CD14-positive monocyte (primary cell): ENCODE measurements around the gene CABP2. TPM values are rescaled to one million over a fixed set of nuclear protein-coding genes. Genes with fewer than 3 reads are reported as not detected.

Experiments used
- DNase-seq, 3 donors: peaks; one replicate each; pipeline ENCODE4 v3.0.0-alpha.2; 2011 to 2022
- H2AFZ ChIP-seq: 2 replicates; pipeline ENCODE4 v1.6.0; 2012; ENCODE audit warnings: mild to moderate bottlenecking, low read depth, low read length, inconsistent platforms; ENCODE audit not compliant: insufficient read depth, poor library complexity, severe bottlenecking
- H3K27ac ChIP-seq, 2 donors: 1 replicate in 1 of 2; 2 replicates in 1 of 2; pipeline ENCODE4 v1.5.1; 2012 to 2013; ENCODE audit warnings: low read length in 2 of 2, control low read depth in 1 of 2, inconsistent platforms in 1 of 2, low read depth in 1 of 2, mild to moderate bottlenecking in 1 of 2
- H3K27me3 ChIP-seq, 2 donors: one replicate each; pipeline versions ENCODE4 v1.6.0 to v1.6.1; 2011 to 2013; ENCODE audit warnings: low read length in 2 of 2; ENCODE audit not compliant: control insufficient read depth in 2 of 2, insufficient read depth in 2 of 2
- H3K36me3 ChIP-seq, 2 donors: replicated peaks in 1 of 2; 1 replicate in 1 of 2; 2 replicates in 1 of 2; pipeline versions ENCODE4 v1.5.1 to v1.6.1; 2012 to 2013; ENCODE audit warnings: low read length in 2 of 2, control low read depth in 1 of 2, inconsistent platforms in 1 of 2, mild to moderate bottlenecking in 1 of 2; ENCODE audit not compliant: insufficient read depth in 2 of 2, control insufficient read depth in 1 of 2
- H3K4me1 ChIP-seq, 2 donors: 1 replicate in 1 of 2; 2 replicates in 1 of 2; pipeline versions ENCODE4 v1.5.1 to v1.6.1; 2012 to 2013; ENCODE audit warnings: low read length in 2 of 2, control low read depth in 1 of 2, inconsistent platforms in 1 of 2, mild to moderate bottlenecking in 1 of 2, moderate library complexity in 1 of 2; ENCODE audit not compliant: insufficient read depth in 2 of 2, control insufficient read depth in 1 of 2
- H3K4me2 ChIP-seq: replicated peaks from 2 replicates; pipeline ENCODE3; 2012; ENCODE audit warnings: low read length, moderate library complexity, mild to moderate bottlenecking; ENCODE audit not compliant: poor library complexity, severe bottlenecking; ENCODE audit errors: extremely low read depth
- H3K4me3 ChIP-seq, 3 experiments: fragments of 200-600 bp in 1 of 3; sonication (generic) in 1 of 3; replicated peaks in 1 of 3; 1 replicate in 2 of 3; 2 replicates in 1 of 3; pipeline ENCODE4 v1.5.1; 2011 to 2013; ENCODE audit warnings: low read length in 3 of 3, mild to moderate bottlenecking in 3 of 3, control low read depth in 2 of 3, low read depth in 2 of 3, inconsistent platforms in 1 of 3, moderate library complexity in 1 of 3
- H3K79me2 ChIP-seq: 2 replicates; pipeline ENCODE4 v1.6.0; 2012; ENCODE audit warnings: mild to moderate bottlenecking, control low read depth, inconsistent platforms, low read length, moderate library complexity; ENCODE audit not compliant: insufficient read depth
- H3K9ac ChIP-seq: 2 replicates; pipeline ENCODE4 v1.6.0; 2017; ENCODE audit warnings: low read length, mild to moderate bottlenecking; ENCODE audit not compliant: insufficient read depth, poor library complexity, severe bottlenecking
- H3K9me3 ChIP-seq, 2 donors: replicated peaks in 1 of 2; 1 replicate in 1 of 2; 2 replicates in 1 of 2; pipeline versions ENCODE4 v1.5.1 to v1.6.1; 2012 to 2013; ENCODE audit warnings: low read length in 2 of 2, control low read depth in 1 of 2; ENCODE audit not compliant: control insufficient read depth in 1 of 2, insufficient read depth in 1 of 2
- H4K20me1 ChIP-seq: 2 replicates; pipeline ENCODE4 v1.6.0; 2012; ENCODE audit warnings: mild to moderate bottlenecking, low read length, control low read depth, moderate library complexity; ENCODE audit not compliant: insufficient read depth
- H3K27ac Mint-ChIP-seq, 7 donors: one replicate each; pipeline ENCODE4 v1.8.0; 2020; ENCODE audit warnings: mild to moderate bottlenecking in 7 of 7, mixed read lengths in 7 of 7, moderate library complexity in 6 of 7, inconsistent platforms in 2 of 7
- H3K27me3 Mint-ChIP-seq, 3 donors: one replicate each; pipeline ENCODE4 v1.8.0; 2021 to 2022; ENCODE audit warnings: low read depth in 3 of 3, mild to moderate bottlenecking in 3 of 3, mixed read lengths in 3 of 3, moderate library complexity in 3 of 3, inconsistent platforms in 1 of 3
- H3K36me3 Mint-ChIP-seq, 2 donors: one replicate each; pipeline ENCODE4 v1.8.0; 2020; ENCODE audit warnings: mixed read lengths in 2 of 2, inconsistent platforms in 1 of 2, mild to moderate bottlenecking in 1 of 2
- H3K4me1 Mint-ChIP-seq: one replicate; pipeline ENCODE4 v1.8.0; 2020; ENCODE audit warnings: mild to moderate bottlenecking, mixed read lengths
- H3K4me3 Mint-ChIP-seq, 2 donors: one replicate each; pipeline ENCODE4 v1.8.0; 2020; ENCODE audit warnings: mild to moderate bottlenecking in 2 of 2, mixed read lengths in 2 of 2, moderate library complexity in 1 of 2
- H3K9me3 Mint-ChIP-seq, 7 donors: one replicate each; pipeline ENCODE4 v1.8.0; 2020 to 2022; ENCODE audit warnings: mixed read lengths in 7 of 7, mild to moderate bottlenecking in 6 of 7, moderate library complexity in 6 of 7, inconsistent platforms in 2 of 7
- CTCF ChIP-seq: fragments of 200-600 bp; IDR thresholded peaks from one replicate; pipeline ENCODE4 v1.8.0; 2022; ENCODE audit warnings: antibody characterized with exemption, mild to moderate bottlenecking
- WGBS: methylation state at CpG from one replicate; pipeline ENCODE4 v1.1.5; 2013; ENCODE audit warnings: missing lambda C conversion rate; ENCODE audit not compliant: insufficient coverage; 5-methylcytosine and 5-hydroxymethylcytosine counted together
- intact Hi-C, 2 donors: fragments of 100-400 bp; cut with micrococcal nuclease; formaldehyde crosslinking; loops; one replicate each; pipeline versions ENCODE4 v1.15.0 to v1.15.1; 2023
- polyA plus RNA-seq, 3 donors: library from polyadenylated mRNA; depleted of rRNA in 1 of 3; unstranded in 2 of 3; stranded (reverse) in 1 of 3; fragments of 300-500 nt in 2 of 3; fragments of >200 nt in 1 of 3; fragmentation: Illumina TruSeq in 2 of 3; gene quantifications; 1 replicate in 2 of 3; 2 replicates in 1 of 3; pipeline ENCODE4 v1.2.3, GENCODE V29; 2012 to 2021

CABP2 gene
- polyA plus RNA-seq, 3 donors: not detected

DNA sequence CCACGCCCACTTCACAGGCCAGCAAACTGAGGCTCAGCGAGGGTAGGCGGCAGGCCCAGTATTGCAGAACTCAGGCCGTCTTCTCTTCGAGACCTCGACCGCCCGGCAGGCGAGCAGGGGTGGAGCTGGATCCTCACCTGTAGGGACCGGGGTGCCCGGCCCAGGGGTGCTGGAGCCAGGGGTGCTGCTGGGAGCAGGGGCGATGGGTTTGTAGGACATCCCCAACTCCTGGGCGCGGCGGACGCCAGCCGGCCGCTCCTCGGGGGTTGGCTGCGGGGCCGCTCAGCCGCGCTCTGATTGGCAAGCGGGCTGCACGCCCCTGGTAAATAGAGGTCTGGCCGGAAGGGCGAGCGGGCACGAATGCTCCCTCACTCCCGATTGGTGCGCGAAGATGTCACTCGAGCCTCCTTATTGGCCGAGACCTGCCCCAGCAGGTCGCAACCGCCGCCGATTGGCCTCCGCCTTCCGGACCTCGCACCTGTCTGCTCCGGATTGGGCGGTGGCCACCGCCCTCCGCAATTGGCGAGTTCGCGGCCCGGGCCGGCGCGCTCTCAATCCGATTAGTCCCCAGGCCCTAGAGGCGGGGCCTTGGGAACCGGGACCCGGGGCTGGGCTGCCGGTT, 15.3 kb downstream of the CABP2 start, which contains the start of gene CDK2AP2:
TSS of gene CDK2AP2 (minus strand) at position 299 of the 622 bp plus-strand sequence. CDS start at position 219, 80 bp downstream.
- peaks cover 30% of the 10 kb centered on the region for H3K4me1 Mint-ChIP-seq
- peak; percentile 99 for DNase-seq
- H3K9me3 Mint-ChIP-seq: peaks cover 0 to 1% (median 0%) of the 10 kb centered on the region in 7 donors
- Histone ChIP-seq H3K36me3 (peaks cover 2 to 4% of the 10 kb centered on the region in 2 donors), H4K20me1 (peaks cover 32% of the 10 kb centered on the region), H3K9me3 (no peaks in the 10 kb centered on the region), H3K4me1 (peaks cover 46 to 53% of the 10 kb centered on the region in 2 donors), H3K9ac (peak within 1 kb of the TSS; percentile 95), H2AFZ (peak within 1 kb of the TSS; percentile 86), H3K27ac (peak within 1 kb of the TSS; percentile 82 to 93), H3K27me3 (peaks cover 0 to 13% of the 10 kb centered on the region in 2 donors), H3K4me2 (peak within 1 kb of the TSS; percentile 97), H3K79me2 (peaks cover 34% of the 10 kb centered on the region), H3K4me3 (peak within 1 kb of the TSS; percentile 49 to 83 (median 69))
- H3K27ac Mint-ChIP-seq: peak within 1 kb of the TSS; percentile 88 to 98 (median 95)
- H3K27me3 Mint-ChIP-seq: peaks cover 5 to 17% (median 11%) of the 10 kb centered on the region in 3 donors
- no peak for TF ChIP-seq CTCF
- intact Hi-C loops: loop anchor here (2.0 to 10.0 kb wide), 4 partner anchors 81 to 233 kb away; partner anchors contain the start of genes POLD4 (in 1 of the 2) and RPS6KB2 (in 1 of the 2)
- H3K4me3 Mint-ChIP-seq: peak within 1 kb of the TSS; percentile 78 to 87
- WGBS: 0% methylated on average over 56 of the region's 57 CpGs
- H3K36me3 Mint-ChIP-seq: peaks cover 8 to 20% of the 10 kb centered on the region in 2 donors

- peaks cover 0 to 1% (median 0%) of the 10 kb centered on the region in 7 donors for H3K9me3 Mint-ChIP-seq
- H3K4me1 ChIP-seq: peaks cover 46 to 54% of the 10 kb centered on the region in 2 donors
- TF ChIP-seq CTCF: no peak
- H3K79me2 ChIP-seq: peaks cover 40% of the 10 kb centered on the region
- H3K9ac ChIP-seq: peak overlapping the region; percentile 95
- no peak for DNase-seq
- peaks cover 8 to 9% of the 10 kb centered on the region in 2 donors for H3K36me3 ChIP-seq
- H2AFZ ChIP-seq: peak overlapping the region; percentile 86
- peaks cover 0 to 13% of the 10 kb centered on the region in 2 donors for H3K27me3 ChIP-seq
- H3K4me2 ChIP-seq: peak overlapping the region; percentile 97
- 35% methylated on average over 32 of the region's 33 CpGs for WGBS
- H3K9me3 ChIP-seq: no peaks in the 10 kb centered on the region
- peaks cover 33% of the 10 kb centered on the region for H3K4me1 Mint-ChIP-seq
- peaks cover 14 to 27% of the 10 kb centered on the region in 2 donors for H3K36me3 Mint-ChIP-seq
- peak overlapping the region; percentile 73 to 87 for H3K4me3 Mint-ChIP-seq
- H3K4me3 ChIP-seq: peak overlapping the region; percentile 26 to 83 (median 69)
- H4K20me1 ChIP-seq: peaks cover 38% of the 10 kb centered on the region
- H3K27ac ChIP-seq: peak overlapping the region; percentile 71 to 93
- peaks cover 5 to 16% (median 7%) of the 10 kb centered on the region in 3 donors for H3K27me3 Mint-ChIP-seq
- H3K27ac Mint-ChIP-seq: peak overlapping the region; percentile 88 to 98 (median 95)
- intact Hi-C loops: loop anchor here (2.0 to 10.0 kb wide), 4 partner anchors 80 to 233 kb away; partner anchors contain the start of genes POLD4 (in 1 of the 2) and RPS6KB2 (in 1 of the 2)
Observed at GRCh38 chr11:67507242-67507863, 15.9 kb downstream of the CABP2 start.
